Uterus (tissue), 2 donors: ENCODE results near the gene BICRAL.

Experiments
- POLR2A ChIP-seq, 2 donors: fragments of 450-650 bp; IDR thresholded peaks; one replicate each; pipeline ENCODE4 v1.6.1; 2016; ENCODE audit warnings: antibody characterized with exemption in 2 of 2, mild to moderate bottlenecking in 1 of 2, moderate library complexity in 1 of 2
- TF ChIP-seq, protein P1 (sequence below), 4 experiments: fragments of 200-600 bp in 2 of 4; fragments of 450-650 bp in 2 of 4; sonication (generic) in 2 of 4; IDR thresholded peaks; one replicate each; pipeline ENCODE4 v1.5.1; 2016 to 2019; ENCODE audit warnings: antibody characterized with exemption in 4 of 4, mild to moderate bottlenecking in 2 of 4, moderate library complexity in 1 of 4

DNA sequence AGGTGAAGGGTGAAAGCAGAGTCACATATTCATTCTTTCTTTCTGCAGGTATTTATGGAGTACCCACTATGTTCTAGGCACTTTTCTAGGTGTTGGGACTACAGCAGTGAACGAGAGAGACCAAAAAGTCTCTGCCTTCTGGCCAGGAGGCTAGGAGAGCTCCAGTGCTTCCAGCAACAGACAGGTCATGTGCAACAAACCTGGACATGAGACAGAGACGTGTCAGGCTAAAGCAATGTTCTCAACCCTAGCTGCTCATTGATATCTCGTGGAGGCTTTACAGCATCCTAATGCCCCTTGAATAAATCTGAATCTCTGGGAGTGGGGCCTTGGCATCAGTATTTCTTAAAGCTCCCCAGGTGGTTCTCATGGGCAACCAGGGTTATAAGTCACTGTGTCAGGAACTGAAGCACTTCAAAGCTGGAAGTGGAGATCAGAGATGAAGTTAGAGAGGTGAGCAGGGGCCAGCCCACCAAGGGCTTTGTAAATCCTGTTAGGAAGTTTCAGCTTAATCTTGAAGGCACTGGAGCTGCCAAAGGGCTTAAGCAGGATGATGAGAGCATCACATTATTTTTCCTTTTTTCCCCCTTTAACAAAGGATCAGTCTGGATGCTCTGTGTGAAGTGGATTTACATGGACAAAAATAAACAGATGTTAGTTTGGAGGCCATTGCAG is 23.0 kb upstream of the BICRAL start:
- TF ChIP-seq, protein P1, sequence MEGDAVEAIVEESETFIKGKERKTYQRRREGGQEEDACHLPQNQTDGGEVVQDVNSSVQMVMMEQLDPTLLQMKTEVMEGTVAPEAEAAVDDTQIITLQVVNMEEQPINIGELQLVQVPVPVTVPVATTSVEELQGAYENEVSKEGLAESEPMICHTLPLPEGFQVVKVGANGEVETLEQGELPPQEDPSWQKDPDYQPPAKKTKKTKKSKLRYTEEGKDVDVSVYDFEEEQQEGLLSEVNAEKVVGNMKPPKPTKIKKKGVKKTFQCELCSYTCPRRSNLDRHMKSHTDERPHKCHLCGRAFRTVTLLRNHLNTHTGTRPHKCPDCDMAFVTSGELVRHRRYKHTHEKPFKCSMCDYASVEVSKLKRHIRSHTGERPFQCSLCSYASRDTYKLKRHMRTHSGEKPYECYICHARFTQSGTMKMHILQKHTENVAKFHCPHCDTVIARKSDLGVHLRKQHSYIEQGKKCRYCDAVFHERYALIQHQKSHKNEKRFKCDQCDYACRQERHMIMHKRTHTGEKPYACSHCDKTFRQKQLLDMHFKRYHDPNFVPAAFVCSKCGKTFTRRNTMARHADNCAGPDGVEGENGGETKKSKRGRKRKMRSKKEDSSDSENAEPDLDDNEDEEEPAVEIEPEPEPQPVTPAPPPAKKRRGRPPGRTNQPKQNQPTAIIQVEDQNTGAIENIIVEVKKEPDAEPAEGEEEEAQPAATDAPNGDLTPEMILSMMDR (IDR thresholded peaks at IDR 0.05) = no peak
- no peak for TF ChIP-seq POLR2A (IDR thresholded peaks at IDR 0.05)
